Hepatocyte (in vitro differentiated cells): ENCODE data around the gene SLC15A5. TPM values are rescaled to one million over a fixed set of nuclear protein-coding genes. Genes with fewer than 3 reads are reported as not detected.

Experiments used
- DNase-seq: peaks from one replicate; pipeline ENCODE4 v3.0.0-alpha.2; 2016; ENCODE audit warnings: low spot score
- H2AFZ ChIP-seq: fragments of 200-600 bp; sonication (generic); 2 replicates; pipeline ENCODE4 v1.6.0; 2016; ENCODE audit warnings: antibody characterized with exemption, mild to moderate bottlenecking
- H3K27ac ChIP-seq: fragments of 200-600 bp; sonication (generic); 2 replicates; pipeline ENCODE4 v1.5.1; 2016; ENCODE audit warnings: mild to moderate bottlenecking
- H3K27me3 ChIP-seq: fragments of 200-600 bp; sonication (generic); 2 replicates; pipeline ENCODE4 v1.6.1; 2016
- H3K36me3 ChIP-seq: fragments of 200-600 bp; sonication (generic); replicated peaks from 2 replicates; pipeline ENCODE4 v1.5.1; 2016; ENCODE audit warnings: low read depth; ENCODE audit not compliant: insufficient read depth
- H3K4me1 ChIP-seq: fragments of 200-600 bp; sonication (generic); 2 replicates; pipeline ENCODE4 v1.5.1; 2016; ENCODE audit warnings: mild to moderate bottlenecking, moderate library complexity; ENCODE audit not compliant: insufficient read depth
- H3K4me2 ChIP-seq: fragments of 200-600 bp; sonication (generic); 2 replicates; pipeline ENCODE4 v1.6.0; 2016
- H3K4me3 ChIP-seq: fragments of 200-600 bp; sonication (generic); 2 replicates; pipeline ENCODE4 v1.5.1; 2016; ENCODE audit warnings: mild to moderate bottlenecking
- H3K79me2 ChIP-seq: fragments of 200-600 bp; sonication (generic); 2 replicates; pipeline ENCODE4 v1.6.0; 2017; ENCODE audit warnings: mild to moderate bottlenecking
- H3K9me2 ChIP-seq: fragments of 200-600 bp; sonication (generic); replicated peaks from 2 replicates; pipeline ENCODE4 v1.6.0; 2017; ENCODE audit warnings: mild to moderate bottlenecking; ENCODE audit not compliant: insufficient read depth
- H3K9me3 ChIP-seq: fragments of 200-600 bp; sonication (generic); 2 replicates; pipeline ENCODE4 v1.5.1; 2016; ENCODE audit warnings: low read depth, mild to moderate bottlenecking
- H4K20me1 ChIP-seq: fragments of 200-600 bp; sonication (generic); 2 replicates; pipeline ENCODE4 v1.6.0; 2016; ENCODE audit warnings: mild to moderate bottlenecking; ENCODE audit not compliant: insufficient read depth, poor library complexity, severe bottlenecking
- CTCF ChIP-seq: fragments of 200-600 bp; sonication (generic); IDR thresholded peaks from 2 replicates; pipeline ENCODE4 v1.5.1; 2016; ENCODE audit warnings: antibody characterized with exemption, mild to moderate bottlenecking; ENCODE audit not compliant: poor library complexity
- EZH2 ChIP-seq: fragments of 200-600 bp; sonication (generic); IDR thresholded peaks from 2 replicates; pipeline ENCODE4 v1.6.1; 2016; ENCODE audit warnings: antibody characterized with exemption, mild to moderate bottlenecking, borderline replicate concordance
- EZH2phosphoT487 ChIP-seq: fragments of 200-600 bp; sonication (generic); IDR thresholded peaks from one replicate; pipeline ENCODE4 v1.6.1; 2018; ENCODE audit warnings: antibody characterized with exemption, mild to moderate bottlenecking, low read depth, moderate library complexity; ENCODE audit not compliant: unreplicated experiment, severe bottlenecking
- WGBS: methylation state at CpG from one replicate; pipeline ENCODE4 v1.1.6; 2016; ENCODE audit warnings: low lambda C conversion rate; ENCODE audit errors: missing lambda C conversion rate; 5-methylcytosine and 5-hydroxymethylcytosine counted together
- polyA plus RNA-seq: library from polyadenylated mRNA; unstranded; fragments of >200 nt; fragmentation: Nextera tagmentation; extraction: Ambion mirVana; gene quantifications from 2 replicates; pipeline ENCODE4 v1.2.1, GENCODE V29; 2016
- total RNA-seq: library from RNA; depleted of rRNA; stranded (reverse); fragments of >200 nt; gene quantifications from 2 replicates; pipeline ENCODE4 v1.2.3, GENCODE V29; 2014

The SLC15A5 gene
- total and polyA plus RNA-seq, 2 experiments from 2014 or later: 0.10 TPM; not detected in 1

- H2AFZ ChIP-seq: no peak overlapping the region
- no peaks in the 10 kb centered on the region for H3K9me3 ChIP-seq
- H3K9me2 ChIP-seq: no peaks in the 10 kb centered on the region
- DNase-seq: no peak
- H3K4me2 ChIP-seq: no peak overlapping the region
- no peaks in the 10 kb centered on the region for H3K27me3 ChIP-seq
- no peaks in the 10 kb centered on the region for H3K36me3 ChIP-seq
- no peaks in the 10 kb centered on the region for H3K79me2 ChIP-seq
- TF ChIP-seq CTCF: no peak
- no peak for TF ChIP-seq EZH2
- TF ChIP-seq EZH2phosphoT487: no peak
- H3K4me3 ChIP-seq: no peak overlapping the region
- H3K27ac ChIP-seq: no peak overlapping the region
- 51% methylated on average over 2 of the region's 2 CpGs for WGBS
- H3K4me1 ChIP-seq: no peaks in the 10 kb centered on the region
- H4K20me1 ChIP-seq: no peaks in the 10 kb centered on the region
Measured at GRCh38 chr12:16184681-16185080, 92.8 kb downstream of the SLC15A5 start.

DNA sequence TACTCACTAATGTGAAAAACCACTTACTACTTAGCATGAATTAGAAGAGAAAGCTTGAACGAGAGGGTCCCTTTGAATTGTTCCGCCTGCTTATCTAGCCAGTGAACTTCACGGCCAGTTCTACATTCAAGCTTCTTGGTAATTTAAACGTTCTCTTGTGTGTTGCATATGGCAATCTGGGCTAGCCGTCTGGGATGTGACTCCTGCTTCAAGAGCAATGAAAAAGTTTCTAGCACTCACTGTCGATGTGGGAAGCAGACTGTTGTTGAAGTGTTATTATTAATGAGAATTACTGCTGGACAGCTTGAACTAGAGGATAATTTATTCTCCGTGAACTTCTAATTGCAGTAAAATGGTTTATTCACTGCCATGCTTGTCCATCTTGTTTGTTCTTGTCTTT, 93.9 kb downstream of the SLC15A5 start:
- H3K79me2 ChIP-seq: no peaks in the 10 kb centered on the region
- 86% methylated on average over 7 of the region's 7 CpGs for WGBS
- no peaks in the 10 kb centered on the region for H4K20me1 ChIP-seq
- no peak overlapping the region for H2AFZ ChIP-seq
- no peak for TF ChIP-seq CTCF
- no peak for TF ChIP-seq EZH2
- no peak for TF ChIP-seq EZH2phosphoT487
- H3K4me1 ChIP-seq: no peaks in the 10 kb centered on the region
- no peaks in the 10 kb centered on the region for H3K9me3 ChIP-seq
- H3K27me3 ChIP-seq: no peaks in the 10 kb centered on the region
- H3K4me2 ChIP-seq: no peak overlapping the region
- H3K4me3 ChIP-seq: no peak overlapping the region
- no peak for DNase-seq
- H3K9me2 ChIP-seq: no peaks in the 10 kb centered on the region
- no peaks in the 10 kb centered on the region for H3K36me3 ChIP-seq
- no peak overlapping the region for H3K27ac ChIP-seq

DNA sequence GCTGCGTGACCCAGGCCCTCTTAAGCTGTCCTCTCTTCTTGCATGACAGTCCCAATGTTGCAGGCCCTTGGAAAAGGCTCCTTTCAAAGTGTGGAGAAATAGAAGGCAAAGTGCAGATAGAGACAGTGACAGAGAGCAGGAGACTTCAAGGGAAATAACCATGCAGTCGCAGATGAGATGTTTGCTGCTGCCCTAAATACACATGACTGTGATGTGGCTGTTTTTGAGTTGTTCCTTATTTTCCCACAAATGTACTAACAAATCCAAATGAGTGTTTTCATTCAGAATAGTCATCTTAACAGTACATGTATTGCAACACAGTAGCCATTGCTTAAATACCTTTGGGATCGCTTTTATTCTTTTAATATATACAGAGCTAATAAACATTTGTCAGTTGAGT, 101.6 kb downstream of the SLC15A5 start:
- no peak for TF ChIP-seq EZH2
- TF ChIP-seq EZH2phosphoT487: no peak
- no peak for TF ChIP-seq CTCF
- no peaks in the 10 kb centered on the region for H3K36me3 ChIP-seq
- no peaks in the 10 kb centered on the region for H3K9me2 ChIP-seq
- H3K4me2 ChIP-seq: no peak overlapping the region
- H3K4me1 ChIP-seq: no peaks in the 10 kb centered on the region
- no peaks in the 10 kb centered on the region for H4K20me1 ChIP-seq
- no peak overlapping the region for H2AFZ ChIP-seq
- WGBS: 83% methylated on average over 3 of the region's 3 CpGs
- H3K9me3 ChIP-seq: no peaks in the 10 kb centered on the region
- H3K4me3 ChIP-seq: no peak overlapping the region
- H3K27ac ChIP-seq: no peak overlapping the region
- no peak for DNase-seq
- no peaks in the 10 kb centered on the region for H3K79me2 ChIP-seq
- H3K27me3 ChIP-seq: no peaks in the 10 kb centered on the region

- Histone ChIP-seq H4K20me1 (no peaks in the 10 kb centered on the region), H3K79me2 (no peaks in the 10 kb centered on the region), H3K9me3 (no peaks in the 10 kb centered on the region), H3K4me2 (no peak overlapping the region), H3K36me3 (no peaks in the 10 kb centered on the region), H3K27ac (no peak overlapping the region), H3K4me1 (no peaks in the 10 kb centered on the region), H3K9me2 (no peaks in the 10 kb centered on the region), H3K27me3 (no peaks in the 10 kb centered on the region), H3K4me3 (no peak overlapping the region), H2AFZ (no peak overlapping the region)
- TF ChIP-seq CTCF: no peak
- no peak for TF ChIP-seq EZH2
- no peak for TF ChIP-seq EZH2phosphoT487
- 88% methylated on average over 4 of the region's 4 CpGs for WGBS
- DNase-seq: no peak
Measured at GRCh38 chr12:16174282-16174681, 103.2 kb downstream of the SLC15A5 start.
